Loucy (cell line): Measurements from ENCODE around the gene DACH1.

Experiments
- H2AFZ ChIP-seq: fragments of 200-600 bp; sonication (generic); 2 replicates; pipeline ENCODE4 v1.6.0; 2016; ENCODE audit warnings: antibody characterized with exemption, mild to moderate bottlenecking, low read length, moderate library complexity
- H3F3A ChIP-seq: fragments of 200-600 bp; 2 replicates; pipeline ENCODE4 v1.6.0; 2016; ENCODE audit warnings: antibody characterized with exemption, low read depth, mild to moderate bottlenecking
- H3K27me3 ChIP-seq: fragments of 200-600 bp; sonication (generic); 2 replicates; pipeline ENCODE4 v1.6.1; 2014; ENCODE audit warnings: low read length, mild to moderate bottlenecking; ENCODE audit not compliant: insufficient read depth, poor library complexity, severe bottlenecking
- H3K36me3 ChIP-seq: fragments of 200-600 bp; sonication (generic); 2 replicates; pipeline ENCODE4 v1.6.1; 2016; ENCODE audit warnings: low read length; ENCODE audit not compliant: insufficient read depth
- H3K4me1 ChIP-seq: fragments of 200-600 bp; sonication (generic); 2 replicates; pipeline ENCODE4 v1.5.1; 2014; ENCODE audit warnings: low read length, mild to moderate bottlenecking; ENCODE audit not compliant: insufficient read depth, poor library complexity, severe bottlenecking
- H3K4me2 ChIP-seq: fragments of 200-600 bp; sonication (generic); 2 replicates; pipeline ENCODE4 v1.6.0; 2014; ENCODE audit warnings: antibody characterized with exemption, low read length, low read depth, mild to moderate bottlenecking; ENCODE audit not compliant: poor library complexity, severe bottlenecking
- H3K4me3 ChIP-seq: fragments of 200-600 bp; sonication (generic); 2 replicates; pipeline ENCODE4 v1.5.1; 2014; ENCODE audit warnings: low read length, mild to moderate bottlenecking, mixed read lengths; ENCODE audit not compliant: poor library complexity, severe bottlenecking
- H3K79me2 ChIP-seq: fragments of 200-600 bp; sonication (generic); 2 replicates; pipeline ENCODE4 v1.6.1; 2014; ENCODE audit warnings: low read length; ENCODE audit not compliant: insufficient read depth
- H3K9ac ChIP-seq: fragments of 200-600 bp; sonication (generic); 2 replicates; pipeline ENCODE4 v1.6.0; 2014; ENCODE audit warnings: mild to moderate bottlenecking, low read depth, low read length, moderate library complexity; ENCODE audit not compliant: poor library complexity, severe bottlenecking
- H3K9me2 ChIP-seq: fragments of 200-600 bp; sonication (generic); replicated peaks from 2 replicates; pipeline ENCODE4 v1.6.1; 2016; ENCODE audit warnings: low read depth, low read length, mixed read lengths
- H3K9me3 ChIP-seq: fragments of 200-600 bp; sonication (generic); 2 replicates; pipeline ENCODE4 v1.6.1; 2014; ENCODE audit warnings: mild to moderate bottlenecking, antibody characterized with exemption, low read length, low read depth; ENCODE audit not compliant: insufficient read depth
- H4K20me1 ChIP-seq: fragments of 200-600 bp; sonication (generic); 2 replicates; pipeline ENCODE4 v1.6.0; 2014; ENCODE audit warnings: antibody characterized with exemption, low read length, mild to moderate bottlenecking; ENCODE audit not compliant: insufficient read depth, poor library complexity, severe bottlenecking
- EZH2phosphoT487 ChIP-seq: fragments of 200-600 bp; IDR thresholded peaks from 2 replicates; pipeline ENCODE4 v1.6.1; 2018; ENCODE audit warnings: antibody characterized with exemption, mild to moderate bottlenecking, moderate library complexity, borderline replicate concordance
- TF ChIP-seq, protein P1 (sequence below): fragments of 200-600 bp; sonication (generic); conservative IDR thresholded peaks from 2 replicates; pipeline ENCODE4 v1.5.1; 2014; ENCODE audit warnings: mild to moderate bottlenecking, antibody characterized with exemption, low read length

Gene DACH1

DNA sequence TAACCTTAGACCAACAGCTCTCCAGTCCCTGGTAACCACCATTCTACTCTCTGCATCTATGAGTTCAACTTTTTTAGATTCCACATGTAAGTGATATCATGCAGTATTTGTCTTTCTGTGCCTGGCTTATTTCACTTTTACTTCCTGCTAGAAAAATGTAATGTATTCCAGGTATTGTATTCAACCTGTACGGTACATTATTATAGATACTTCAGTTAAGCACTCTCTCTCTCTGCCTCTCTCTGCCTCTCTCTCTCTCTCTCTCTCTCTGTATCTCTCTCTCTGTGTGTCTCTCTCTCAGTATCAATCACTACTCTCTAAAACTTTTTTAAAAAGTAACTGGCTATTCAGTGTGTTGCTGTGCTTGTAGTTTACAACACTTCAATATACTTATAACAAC, 8.4 kb downstream of the DACH1 start:
- no peaks in the 10 kb centered on the region for H3K4me1 ChIP-seq
- H4K20me1 ChIP-seq: no peaks in the 10 kb centered on the region
- H3K4me2 ChIP-seq: no peak overlapping the region
- no peaks in the 10 kb centered on the region; the same call in 1 of the 2 replicates for H3F3A ChIP-seq
- no peaks in the 10 kb centered on the region for H3K9me3 ChIP-seq
- TF ChIP-seq, protein P1, sequence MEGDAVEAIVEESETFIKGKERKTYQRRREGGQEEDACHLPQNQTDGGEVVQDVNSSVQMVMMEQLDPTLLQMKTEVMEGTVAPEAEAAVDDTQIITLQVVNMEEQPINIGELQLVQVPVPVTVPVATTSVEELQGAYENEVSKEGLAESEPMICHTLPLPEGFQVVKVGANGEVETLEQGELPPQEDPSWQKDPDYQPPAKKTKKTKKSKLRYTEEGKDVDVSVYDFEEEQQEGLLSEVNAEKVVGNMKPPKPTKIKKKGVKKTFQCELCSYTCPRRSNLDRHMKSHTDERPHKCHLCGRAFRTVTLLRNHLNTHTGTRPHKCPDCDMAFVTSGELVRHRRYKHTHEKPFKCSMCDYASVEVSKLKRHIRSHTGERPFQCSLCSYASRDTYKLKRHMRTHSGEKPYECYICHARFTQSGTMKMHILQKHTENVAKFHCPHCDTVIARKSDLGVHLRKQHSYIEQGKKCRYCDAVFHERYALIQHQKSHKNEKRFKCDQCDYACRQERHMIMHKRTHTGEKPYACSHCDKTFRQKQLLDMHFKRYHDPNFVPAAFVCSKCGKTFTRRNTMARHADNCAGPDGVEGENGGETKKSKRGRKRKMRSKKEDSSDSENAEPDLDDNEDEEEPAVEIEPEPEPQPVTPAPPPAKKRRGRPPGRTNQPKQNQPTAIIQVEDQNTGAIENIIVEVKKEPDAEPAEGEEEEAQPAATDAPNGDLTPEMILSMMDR: no peak
- no peak for TF ChIP-seq EZH2phosphoT487
- no peaks in the 10 kb centered on the region for H3K36me3 ChIP-seq
- H2AFZ ChIP-seq: no peak overlapping the region
- no peak overlapping the region for H3K4me3 ChIP-seq
- no peaks in the 10 kb centered on the region for H3K9me2 ChIP-seq
- no peak overlapping the region for H3K9ac ChIP-seq
- no peaks in the 10 kb centered on the region for H3K79me2 ChIP-seq
- H3K27me3 ChIP-seq: no peaks in the 10 kb centered on the region

DNA sequence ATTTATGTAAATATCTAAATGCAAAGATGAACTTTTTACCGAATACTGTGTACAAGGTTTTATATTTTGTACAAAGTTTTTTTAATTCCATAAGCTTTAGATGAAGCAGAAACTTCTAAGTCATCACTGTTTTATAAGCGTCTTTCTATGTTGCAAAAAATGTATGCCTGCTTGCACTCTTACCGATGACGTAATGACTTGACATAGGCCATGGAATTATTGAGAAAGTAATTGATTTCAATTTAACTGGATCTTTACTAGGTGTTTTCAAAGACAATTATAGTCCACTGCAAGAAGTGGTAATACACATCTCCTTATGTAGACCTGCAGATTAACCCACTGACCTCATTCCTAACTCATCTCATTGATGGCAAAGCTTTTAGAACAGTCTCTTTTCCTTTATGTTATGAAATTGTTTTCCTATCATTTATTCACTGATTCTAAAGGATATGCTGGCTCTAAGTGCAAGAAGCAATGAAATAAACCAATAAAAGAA, 10.4 kb downstream of the DACH1 start:
- Histone ChIP-seq H3K27me3 (no peaks in the 10 kb centered on the region), H3F3A (no peaks in the 10 kb centered on the region), H3K9me2 (no peaks in the 10 kb centered on the region), H3K9ac (no peak overlapping the region), H3K9me3 (no peaks in the 10 kb centered on the region), H3K4me3 (no peak overlapping the region), H3K79me2 (no peaks in the 10 kb centered on the region), H2AFZ (no peak overlapping the region), H3K4me1 (no peaks in the 10 kb centered on the region), H4K20me1 (no peaks in the 10 kb centered on the region), H3K36me3 (no peaks in the 10 kb centered on the region), H3K4me2 (no peak overlapping the region)
- no peak for TF ChIP-seq EZH2phosphoT487
- TF ChIP-seq, protein P1: no peak

DNA sequence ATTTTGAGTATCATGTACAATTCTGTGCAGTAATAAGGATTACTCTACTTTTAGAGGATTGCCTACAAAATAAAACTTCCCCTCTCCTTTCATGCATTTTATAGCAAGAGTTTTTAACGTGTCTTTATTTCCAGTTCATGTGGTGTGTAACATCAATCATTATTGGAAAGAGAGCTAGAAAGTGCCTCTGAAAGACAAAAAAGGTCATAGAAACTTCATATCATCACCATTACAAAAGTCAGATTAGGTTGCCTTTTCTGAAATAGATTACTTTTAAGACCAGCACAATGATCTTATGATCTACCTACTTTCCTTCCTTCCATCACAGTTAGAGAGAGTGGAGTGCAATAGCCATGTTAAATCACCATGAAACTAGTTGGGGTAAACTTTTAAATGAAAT, 12.6 kb downstream of the DACH1 start:
- H3K79me2 ChIP-seq: no peaks in the 10 kb centered on the region
- H3K9me3 ChIP-seq: no peaks in the 10 kb centered on the region
- no peak overlapping the region for H3K9ac ChIP-seq
- H3K4me3 ChIP-seq: no peak overlapping the region
- H2AFZ ChIP-seq: 0 out of 2 replicates have a peak overlapping the region, but pooled peaks have one; percentile 30
- no peaks in the 10 kb centered on the region for H3K36me3 ChIP-seq
- no peaks in the 10 kb centered on the region for H4K20me1 ChIP-seq
- TF ChIP-seq, protein P1: no peak
- no peak for TF ChIP-seq EZH2phosphoT487
- H3K9me2 ChIP-seq: no peaks in the 10 kb centered on the region
- H3K27me3 ChIP-seq: no peaks in the 10 kb centered on the region
- H3K4me2 ChIP-seq: no peak overlapping the region
- no peaks in the 10 kb centered on the region for H3F3A ChIP-seq
- H3K4me1 ChIP-seq: no peaks in the 10 kb centered on the region
